ENCODE measurements around the gene PLPPR2. TPM values are rescaled to one million over a fixed set of nuclear protein-coding genes. Genes with fewer than 3 reads are reported as not detected.

The PLPPR2 gene
- total and polyA plus RNA-seq, 4 donors: 9.1 to 35.1 (median 24.3) TPM

GRCh38 chr19:11324079-11324661, 31.1 kb upstream of the PLPPR2 start:
- Histone ChIP-seq H3K27me3 (ENCODE audit: control insufficient read depth in 3 of 3, insufficient read depth in 3 of 3, low read length in 2 of 3) (no peaks in the 10 kb centered on the region), H3K36me3 (ENCODE audit: control insufficient read depth in 4 of 4, insufficient read depth in 4 of 4, low read length in 4 of 4) (peaks cover 0 to 13% (median 5%) of the 10 kb centered on the region in 4 donors), H3K4me1 (ENCODE audit: control insufficient read depth in 5 of 5, insufficient read depth in 5 of 5, low read length in 5 of 5) (peaks cover 0 to 37% (median 20%) of the 10 kb centered on the region in 5 donors), H3K9ac (ENCODE audit: insufficient read depth in 1 of 2, low read length in 2 of 2) (peak overlapping the region in 1 of 2 donors; percentile 87), H3K4me3 (no peak overlapping the region), H3K9me3 (ENCODE audit: control insufficient read depth in 4 of 4, insufficient read depth in 3 of 4, low read length in 3 of 4) (no peaks in the 10 kb centered on the region), H3K27ac (ENCODE audit: low read depth in 1 of 2, low read length in 1 of 2) (peak overlapping the region; percentile 37 to 85)
- TF ChIP-seq, protein P1, sequence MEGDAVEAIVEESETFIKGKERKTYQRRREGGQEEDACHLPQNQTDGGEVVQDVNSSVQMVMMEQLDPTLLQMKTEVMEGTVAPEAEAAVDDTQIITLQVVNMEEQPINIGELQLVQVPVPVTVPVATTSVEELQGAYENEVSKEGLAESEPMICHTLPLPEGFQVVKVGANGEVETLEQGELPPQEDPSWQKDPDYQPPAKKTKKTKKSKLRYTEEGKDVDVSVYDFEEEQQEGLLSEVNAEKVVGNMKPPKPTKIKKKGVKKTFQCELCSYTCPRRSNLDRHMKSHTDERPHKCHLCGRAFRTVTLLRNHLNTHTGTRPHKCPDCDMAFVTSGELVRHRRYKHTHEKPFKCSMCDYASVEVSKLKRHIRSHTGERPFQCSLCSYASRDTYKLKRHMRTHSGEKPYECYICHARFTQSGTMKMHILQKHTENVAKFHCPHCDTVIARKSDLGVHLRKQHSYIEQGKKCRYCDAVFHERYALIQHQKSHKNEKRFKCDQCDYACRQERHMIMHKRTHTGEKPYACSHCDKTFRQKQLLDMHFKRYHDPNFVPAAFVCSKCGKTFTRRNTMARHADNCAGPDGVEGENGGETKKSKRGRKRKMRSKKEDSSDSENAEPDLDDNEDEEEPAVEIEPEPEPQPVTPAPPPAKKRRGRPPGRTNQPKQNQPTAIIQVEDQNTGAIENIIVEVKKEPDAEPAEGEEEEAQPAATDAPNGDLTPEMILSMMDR (IDR thresholded peaks at IDR 0.05; ENCODE audit: control extremely low read depth, extremely low read depth): no peak
- peak; percentile 86 for ATAC-seq (ENCODE audit: insufficient read depth, low FRiP score)
- peak; percentile 92 to 97 (median 95) for DNase-seq
- WGBS, 2 donors: 5 to 8% methylated on average over 10 of the region's 10 CpGs

DNA sequence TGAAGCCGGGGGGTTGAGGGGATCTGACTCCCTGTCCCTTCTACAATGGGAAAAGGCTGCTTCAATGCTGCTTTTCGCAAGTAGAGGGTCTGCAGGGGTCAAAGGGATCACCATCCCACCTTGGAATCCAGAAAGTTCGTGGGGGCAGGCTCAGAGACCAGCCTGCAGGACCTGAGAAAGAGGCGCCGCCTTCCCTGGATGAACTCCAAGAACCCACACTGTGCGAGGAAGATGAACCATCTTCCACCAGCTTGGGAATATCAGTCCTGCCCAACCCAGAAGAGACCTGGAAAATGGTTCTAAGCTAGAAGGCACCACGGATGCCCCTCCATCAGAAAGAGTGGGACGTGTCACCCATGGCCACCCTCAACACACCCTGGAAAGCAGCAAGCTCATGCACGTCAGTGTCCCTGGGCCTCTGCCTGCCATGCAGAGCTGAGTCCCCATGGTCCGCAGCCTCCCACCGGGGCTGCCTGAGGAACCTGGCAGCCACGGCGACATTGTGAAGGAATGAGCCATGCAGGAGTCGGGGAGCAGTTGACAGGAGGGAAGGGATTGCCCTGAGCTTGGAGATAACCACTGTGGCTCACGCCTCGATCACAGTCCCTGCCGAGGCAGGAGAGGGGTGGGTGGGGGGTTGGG, 30.4 kb upstream of the PLPPR2 start:
- H3K36me3 ChIP-seq (ENCODE audit: control insufficient read depth in 4 of 4, insufficient read depth in 4 of 4, low read length in 4 of 4): peaks cover 0 to 13% (median 5%) of the 10 kb centered on the region in 4 donors
- 47 to 67% methylated on average over 17 of the region's 17 CpGs for WGBS, 2 donors
- H3K9ac ChIP-seq (ENCODE audit: insufficient read depth in 1 of 2, low read length in 2 of 2): peak overlapping the region in 1 of 2 donors; percentile 87
- TF ChIP-seq, protein P1 (IDR thresholded peaks at IDR 0.05; ENCODE audit: control extremely low read depth, extremely low read depth): no peak
- ATAC-seq (ENCODE audit: insufficient read depth, low FRiP score) (no peak), DNase-seq (no peak)
- peaks cover 0 to 37% (median 20%) of the 10 kb centered on the region in 5 donors for H3K4me1 ChIP-seq (ENCODE audit: control insufficient read depth in 5 of 5, insufficient read depth in 5 of 5, low read length in 5 of 5)
- H3K27me3 ChIP-seq (ENCODE audit: control insufficient read depth in 3 of 3, insufficient read depth in 3 of 3, low read length in 2 of 3): no peaks in the 10 kb centered on the region
- no peaks in the 10 kb centered on the region for H3K9me3 ChIP-seq (ENCODE audit: control insufficient read depth in 4 of 4, insufficient read depth in 3 of 4, low read length in 3 of 4)
- H3K4me3 ChIP-seq: no peak overlapping the region
- H3K27ac ChIP-seq (ENCODE audit: low read depth in 1 of 2, low read length in 1 of 2): peak overlapping the region; percentile 36 to 85

GRCh38 chr19:11325544-11325943, 29.7 kb upstream of the PLPPR2 start:
- Histone ChIP-seq H3K27me3 (ENCODE audit: control insufficient read depth in 3 of 3, insufficient read depth in 3 of 3, low read length in 2 of 3) (no peaks in the 10 kb centered on the region), H3K9me3 (ENCODE audit: control insufficient read depth in 4 of 4, insufficient read depth in 3 of 4, low read length in 3 of 4) (no peaks in the 10 kb centered on the region), H3K36me3 (ENCODE audit: control insufficient read depth in 4 of 4, insufficient read depth in 4 of 4, low read length in 4 of 4) (peaks cover 0 to 13% (median 6%) of the 10 kb centered on the region in 4 donors), H3K4me3 (no peak overlapping the region), H3K27ac (ENCODE audit: low read depth in 1 of 2, low read length in 1 of 2) (no peak overlapping the region), H3K9ac (ENCODE audit: insufficient read depth in 1 of 2, low read length in 2 of 2) (no peak overlapping the region), H3K4me1 (ENCODE audit: control insufficient read depth in 5 of 5, insufficient read depth in 5 of 5, low read length in 5 of 5) (peaks cover 0 to 37% (median 20%) of the 10 kb centered on the region in 5 donors)
- no peak for DNase-seq
- 91 to 98% methylated on average over 7 of the region's 7 CpGs for WGBS, 2 donors
- TF ChIP-seq, protein P1 (IDR thresholded peaks at IDR 0.05; ENCODE audit: control extremely low read depth, extremely low read depth): no peak
- no peak for ATAC-seq (ENCODE audit: insufficient read depth, low FRiP score)
